Measurements from ENCODE around the gene FIBP.

FIBP gene

GRCh38 chr11:65915101-65915820 is 27.0 kb upstream of the FIBP start:
- Histone ChIP-seq H3K27me3 (ENCODE audit: control insufficient read depth in 1 of 2, insufficient read depth in 2 of 2, low read length in 2 of 2) (no peaks in the 10 kb centered on the region), H3K9ac (ENCODE audit: low read length in 2 of 2) (peak overlapping the region in 1 of 2 donors; percentile 47), H3K9me3 (ENCODE audit: control insufficient read depth in 2 of 2, low read length in 2 of 2) (no peaks in the 10 kb centered on the region), H3K36me3 (ENCODE audit: control insufficient read depth in 2 of 2, insufficient read depth in 2 of 2, low read length in 2 of 2) (peaks cover 2 to 5% of the 10 kb centered on the region in 2 donors), H3K27ac (ENCODE audit: low read length) (peak overlapping the region; percentile 92), H3K4me1 (ENCODE audit: control insufficient read depth, insufficient read depth, low read length) (peaks cover 52% of the 10 kb centered on the region), H3K4me3 (ENCODE audit: low read length in 2 of 2) (peak overlapping the region in 1 of 2 donors; percentile 57)

GRCh38 chr11:65912845-65913244 is 24.6 kb upstream of the FIBP start:
- no peaks in the 10 kb centered on the region for H3K27me3 ChIP-seq (ENCODE audit: control insufficient read depth in 1 of 2, insufficient read depth in 2 of 2, low read length in 2 of 2)
- H3K4me3 ChIP-seq (ENCODE audit: low read length in 2 of 2): no peak overlapping the region
- peaks cover 2 to 5% of the 10 kb centered on the region in 2 donors for H3K36me3 ChIP-seq (ENCODE audit: control insufficient read depth in 2 of 2, insufficient read depth in 2 of 2, low read length in 2 of 2)
- H3K4me1 ChIP-seq (ENCODE audit: control insufficient read depth, insufficient read depth, low read length): peaks cover 42% of the 10 kb centered on the region
- peak overlapping the region in 1 of 2 donors; percentile 51 for H3K9ac ChIP-seq (ENCODE audit: low read length in 2 of 2)
- no peaks in the 10 kb centered on the region for H3K9me3 ChIP-seq (ENCODE audit: control insufficient read depth in 2 of 2, low read length in 2 of 2)
- peak overlapping the region; percentile 24 for H3K27ac ChIP-seq (ENCODE audit: low read length)

- peak overlapping the region; percentile 13 to 38 for H3K9ac ChIP-seq (ENCODE audit: low read length in 2 of 2)
- no peaks in the 10 kb centered on the region for H3K9me3 ChIP-seq (ENCODE audit: control insufficient read depth in 2 of 2, low read length in 2 of 2)
- peaks cover 32% of the 10 kb centered on the region for H3K4me1 ChIP-seq (ENCODE audit: control insufficient read depth, insufficient read depth, low read length)
- no peak overlapping the region for H3K4me3 ChIP-seq (ENCODE audit: low read length in 2 of 2)
- H3K27me3 ChIP-seq (ENCODE audit: control insufficient read depth in 1 of 2, insufficient read depth in 2 of 2, low read length in 2 of 2): no peaks in the 10 kb centered on the region
- no peak overlapping the region for H3K27ac ChIP-seq (ENCODE audit: low read length)
- peaks cover under 1% of the 10 kb centered on the region in 2 donors for H3K36me3 ChIP-seq (ENCODE audit: control insufficient read depth in 2 of 2, insufficient read depth in 2 of 2, low read length in 2 of 2)
Measured at GRCh38 chr11:65911682-65912568, 23.7 kb upstream of the FIBP start.

GRCh38 chr11:65907878-65908277 is 19.6 kb upstream of the FIBP start:
- H3K27ac ChIP-seq (ENCODE audit: low read length): no peak overlapping the region
- no peaks in the 10 kb centered on the region for H3K27me3 ChIP-seq (ENCODE audit: control insufficient read depth in 1 of 2, insufficient read depth in 2 of 2, low read length in 2 of 2)
- no peak overlapping the region for H3K4me3 ChIP-seq (ENCODE audit: low read length in 2 of 2)
- H3K9me3 ChIP-seq (ENCODE audit: control insufficient read depth in 2 of 2, low read length in 2 of 2): no peaks in the 10 kb centered on the region
- H3K9ac ChIP-seq (ENCODE audit: low read length in 2 of 2): no peak overlapping the region
- H3K4me1 ChIP-seq (ENCODE audit: control insufficient read depth, insufficient read depth, low read length): peaks cover 11% of the 10 kb centered on the region
- no peaks in the 10 kb centered on the region for H3K36me3 ChIP-seq (ENCODE audit: control insufficient read depth in 2 of 2, insufficient read depth in 2 of 2, low read length in 2 of 2)

GRCh38 chr11:65906602-65907001 is 18.3 kb upstream of the FIBP start:
- H3K27me3 ChIP-seq (ENCODE audit: control insufficient read depth in 1 of 2, insufficient read depth in 2 of 2, low read length in 2 of 2): no peaks in the 10 kb centered on the region
- no peak overlapping the region for H3K9ac ChIP-seq (ENCODE audit: low read length in 2 of 2)
- peaks cover 4% of the 10 kb centered on the region for H3K4me1 ChIP-seq (ENCODE audit: control insufficient read depth, insufficient read depth, low read length)
- no peaks in the 10 kb centered on the region for H3K9me3 ChIP-seq (ENCODE audit: control insufficient read depth in 2 of 2, low read length in 2 of 2)
- no peaks in the 10 kb centered on the region for H3K36me3 ChIP-seq (ENCODE audit: control insufficient read depth in 2 of 2, insufficient read depth in 2 of 2, low read length in 2 of 2)
- H3K4me3 ChIP-seq (ENCODE audit: low read length in 2 of 2): no peak overlapping the region
- H3K27ac ChIP-seq (ENCODE audit: low read length): no peak overlapping the region

GRCh38 chr11:65903715-65904114 is 15.4 kb upstream of the FIBP start:
- Histone ChIP-seq H3K9ac (ENCODE audit: low read length in 2 of 2) (no peak overlapping the region), H3K4me3 (ENCODE audit: low read length in 2 of 2) (no peak overlapping the region), H3K27me3 (ENCODE audit: control insufficient read depth in 1 of 2, insufficient read depth in 2 of 2, low read length in 2 of 2) (peaks cover 0 to 11% of the 10 kb centered on the region in 2 donors), H3K4me1 (ENCODE audit: control insufficient read depth, insufficient read depth, low read length) (peaks cover 19% of the 10 kb centered on the region), H3K9me3 (ENCODE audit: control insufficient read depth in 2 of 2, low read length in 2 of 2) (no peaks in the 10 kb centered on the region), H3K36me3 (ENCODE audit: control insufficient read depth in 2 of 2, insufficient read depth in 2 of 2, low read length in 2 of 2) (no peaks in the 10 kb centered on the region), H3K27ac (ENCODE audit: low read length) (no peak overlapping the region)

- H3K36me3 ChIP-seq (ENCODE audit: control insufficient read depth in 2 of 2, insufficient read depth in 2 of 2, low read length in 2 of 2): no peaks in the 10 kb centered on the region
- no peak overlapping the region for H3K4me3 ChIP-seq (ENCODE audit: low read length in 2 of 2)
- no peak overlapping the region for H3K9ac ChIP-seq (ENCODE audit: low read length in 2 of 2)
- peaks cover 19% of the 10 kb centered on the region for H3K4me1 ChIP-seq (ENCODE audit: control insufficient read depth, insufficient read depth, low read length)
- no peak overlapping the region for H3K27ac ChIP-seq (ENCODE audit: low read length)
- no peaks in the 10 kb centered on the region for H3K9me3 ChIP-seq (ENCODE audit: control insufficient read depth in 2 of 2, low read length in 2 of 2)
- H3K27me3 ChIP-seq (ENCODE audit: control insufficient read depth in 1 of 2, insufficient read depth in 2 of 2, low read length in 2 of 2): peaks cover 0 to 11% of the 10 kb centered on the region in 2 donors
Measured at GRCh38 chr11:65903068-65903481, 14.8 kb upstream of the FIBP start.

- Histone ChIP-seq H3K4me1 (ENCODE audit: control insufficient read depth, insufficient read depth, low read length) (peaks cover 19% of the 10 kb centered on the region), H3K36me3 (ENCODE audit: control insufficient read depth in 2 of 2, insufficient read depth in 2 of 2, low read length in 2 of 2) (no peaks in the 10 kb centered on the region), H3K27me3 (ENCODE audit: control insufficient read depth in 1 of 2, insufficient read depth in 2 of 2, low read length in 2 of 2) (peaks cover 0 to 11% of the 10 kb centered on the region in 2 donors), H3K4me3 (ENCODE audit: low read length in 2 of 2) (peak overlapping the region; percentile 48 to 69), H3K27ac (ENCODE audit: low read length) (no peak overlapping the region), H3K9ac (ENCODE audit: low read length in 2 of 2) (peak overlapping the region in 1 of 2 donors; percentile 57), H3K9me3 (ENCODE audit: control insufficient read depth in 2 of 2, low read length in 2 of 2) (no peaks in the 10 kb centered on the region)
Measured at GRCh38 chr11:65900899-65901180, 12.6 kb upstream of the FIBP start.

GRCh38 chr11:65900125-65900898 is 12.0 kb upstream of the FIBP start, which contains the start of gene FOSL1:
FOSL1 (minus strand) TSS chr11:65900388; CDS start chr11:65900339, 49 bp downstream.
- Histone ChIP-seq H3K36me3 (ENCODE audit: control insufficient read depth in 2 of 2, insufficient read depth in 2 of 2, low read length in 2 of 2) (no peaks in the 10 kb centered on the region), H3K27me3 (ENCODE audit: control insufficient read depth in 1 of 2, insufficient read depth in 2 of 2, low read length in 2 of 2) (peaks cover 0 to 11% of the 10 kb centered on the region in 2 donors), H3K9ac (ENCODE audit: low read length in 2 of 2) (peak within 1 kb of the TSS in 1 of 2 donors; percentile 71), H3K4me3 (ENCODE audit: low read length in 2 of 2) (peak within 1 kb of the TSS; percentile 69), H3K9me3 (ENCODE audit: control insufficient read depth in 2 of 2, low read length in 2 of 2) (no peaks in the 10 kb centered on the region), H3K4me1 (ENCODE audit: control insufficient read depth, insufficient read depth, low read length) (peaks cover 19% of the 10 kb centered on the region), H3K27ac (ENCODE audit: low read length) (no peak within 1 kb of the TSS)

GRCh38 chr11:65899356-65900124 is 11.3 kb upstream of the FIBP start:
- Histone ChIP-seq H3K9ac (ENCODE audit: low read length in 2 of 2) (peak overlapping the region in 1 of 2 donors; percentile 71), H3K36me3 (ENCODE audit: control insufficient read depth in 2 of 2, insufficient read depth in 2 of 2, low read length in 2 of 2) (no peaks in the 10 kb centered on the region), H3K9me3 (ENCODE audit: control insufficient read depth in 2 of 2, low read length in 2 of 2) (no peaks in the 10 kb centered on the region), H3K4me1 (ENCODE audit: control insufficient read depth, insufficient read depth, low read length) (peaks cover 19% of the 10 kb centered on the region), H3K27ac (ENCODE audit: low read length) (no peak overlapping the region), H3K4me3 (ENCODE audit: low read length in 2 of 2) (peak overlapping the region; percentile 69), H3K27me3 (ENCODE audit: control insufficient read depth in 1 of 2, insufficient read depth in 2 of 2, low read length in 2 of 2) (peaks cover 0 to 11% of the 10 kb centered on the region in 2 donors)
